A549 (cell line): ENCODE data around the gene PLEKHB1. TPM values are rescaled to one million over a fixed set of nuclear protein-coding genes. Genes with fewer than 3 reads are reported as not detected.

ENCODE experiments used
- ATAC-seq, 2 experiments: fragments of 200-7000 bp in 1 of 2; fragments of >200 bp in 1 of 2; cut with Nextera tagmentation in 1 of 2; cut with Tn5 transposase in 1 of 2; 3 replicates each; pipeline versions ENCODE4 v1.8.0 to v1.9.1; 2018 to 2020; ENCODE audit warnings: mild to moderate bottlenecking in 1 of 2, moderate library complexity in 1 of 2
- CTCF ChIA-PET: fragments of 300-600 bp; sonication (Branson Sonifier 250); formaldehyde crosslinking; extraction: SDS; loops from one replicate; lab custom pipeline; 2021; ENCODE audit warnings: antibody characterized with exemption, inconsistent platforms; lab: Yijun Ruan, JAX
- POLR2A ChIA-PET: fragments of 350-600 bp; formaldehyde crosslinking; extraction: SDS; loops from one replicate; lab custom pipeline; 2021; ENCODE audit warnings: antibody characterized with exemption, inconsistent platforms; lab: Yijun Ruan, JAX
- DNase-seq, 2 experiments: peaks; one replicate each; pipeline versions ENCODE4 v3.0.0 to v3.0.0-alpha.2; 2011 to 2016; ENCODE audit warnings: low read depth in 1 of 2, low spot score in 1 of 2
- FAIRE-seq: peaks from 2 replicates; lab custom pipeline; 2011; peaks lifted over from hg19 to GRCh38; lab: Jason Lieb, UNC
- H3K27ac ChIP-seq, 2 experiments: fragments of >200 bp; sonication (Bioruptor Twin); formaldehyde crosslinking; 3 replicates each; pipeline ENCODE4 v1.5.1; 2016 to 2017
- H3K4me1 ChIP-seq: fragments of >200 bp; sonication (Bioruptor Twin); formaldehyde crosslinking; 3 replicates; pipeline ENCODE4 v1.6.1; 2016
- H3K4me2 ChIP-seq: fragments of >200 bp; sonication (Bioruptor Twin); formaldehyde crosslinking; 3 replicates; pipeline ENCODE4 v1.6.1; 2016
- H3K4me3 ChIP-seq: fragments of >200 bp; sonication (Bioruptor Twin); formaldehyde crosslinking; 3 replicates; pipeline ENCODE4 v1.5.1; 2016
- H3K9me3 ChIP-seq: fragments of >200 bp; sonication (Bioruptor Twin); formaldehyde crosslinking; 3 replicates; pipeline ENCODE4 v1.6.1; 2016
- EHMT2 ChIP-seq: fragments of 200-600 bp; sonication (generic); IDR thresholded peaks from 2 replicates; pipeline ENCODE4 v1.6.1; 2016; ENCODE audit warnings: antibody characterized with exemption, low read depth, mild to moderate bottlenecking, moderate library complexity
- ELK1 ChIP-seq: fragments of 150-350 bp; IDR thresholded peaks from 2 replicates; pipeline ENCODE4 v1.6.1; 2014; ENCODE audit warnings: low read depth, mild to moderate bottlenecking, low read length
- FOSL2 ChIP-seq, 2 experiments: fragments of 450-650 bp in 1 of 2; fragments of >200 bp in 1 of 2; sonication (Bioruptor Twin) in 1 of 2; formaldehyde crosslinking; IDR thresholded peaks; 2 replicates each; pipeline versions ENCODE4 v1.5.0 to v1.6.1; 2016 to 2020; ENCODE audit warnings: mild to moderate bottlenecking in 1 of 2, moderate library complexity in 1 of 2
- FOXS1 ChIP-seq: fragments of 250-450 bp; sonication (Bioruptor Pico); IDR thresholded peaks from 2 replicates; pipeline ENCODE4 v1.5.0; 2020; ENCODE audit warnings: mild to moderate bottlenecking, moderate library complexity
- HDAC2 ChIP-seq: fragments of 200-600 bp; sonication (generic); IDR thresholded peaks from 2 replicates; pipeline ENCODE4 v1.6.1; 2016
- HOXA7 ChIP-seq: fragments of 250-450 bp; sonication (Bioruptor Pico); IDR thresholded peaks from 2 replicates; pipeline ENCODE4 v1.5.0; 2020; ENCODE audit warnings: mild to moderate bottlenecking, moderate library complexity
- HOXB13 ChIP-seq: fragments of 250-450 bp; sonication (Bioruptor Pico); IDR thresholded peaks from 2 replicates; pipeline ENCODE4 v1.5.0; 2020; ENCODE audit warnings: low read depth, mild to moderate bottlenecking, moderate library complexity
- HOXB5 ChIP-seq: fragments of 250-450 bp; sonication (Bioruptor Pico); IDR thresholded peaks from 2 replicates; pipeline ENCODE4 v1.5.0; 2020; ENCODE audit warnings: mild to moderate bottlenecking, moderate library complexity
- MAFK ChIP-seq: fragments of 450-650 bp; IDR thresholded peaks from 2 replicates; pipeline ENCODE4 v1.6.1; 2014; ENCODE audit not compliant: partially characterized antibody
- NFE2L2 ChIP-seq: fragments of 150-350 bp; conservative IDR thresholded peaks from 2 replicates; pipeline ENCODE4 v1.6.1; 2014; ENCODE audit warnings: low read length
- POLR2AphosphoS2 ChIP-seq: conservative IDR thresholded peaks from 2 replicates; pipeline ENCODE4 v1.6.1; 2012; ENCODE audit warnings: low read length, improper control_type of control experiment, inconsistent platforms
- RAD21 ChIP-seq, 2 experiments: fragments of >200 bp in 1 of 2; sonication (Bioruptor Twin) in 1 of 2; formaldehyde crosslinking in 1 of 2; IDR thresholded peaks in 1 of 2; conservative IDR thresholded peaks in 1 of 2; 2 replicates in 1 of 2; 3 replicates in 1 of 2; pipeline ENCODE4 v1.6.1; 2012 to 2018; ENCODE audit warnings: inconsistent platforms in 1 of 2
- RARB ChIP-seq: fragments of 250-450 bp; sonication (Bioruptor Pico); IDR thresholded peaks from 2 replicates; pipeline ENCODE4 v1.8.0; 2021; ENCODE audit warnings: mild to moderate bottlenecking, moderate library complexity
- RCOR1 ChIP-seq: fragments of 150-350 bp; IDR thresholded peaks from 2 replicates; pipeline ENCODE4 v1.6.1; 2014; ENCODE audit warnings: antibody characterized with exemption, low read length, low read depth
- RFX5 ChIP-seq: fragments of 450-650 bp; IDR thresholded peaks from 2 replicates; pipeline ENCODE4 v1.7.1; 2014; ENCODE audit warnings: antibody characterized with exemption, mild to moderate bottlenecking, moderate library complexity
- SREBF2 ChIP-seq: fragments of 450-650 bp; IDR thresholded peaks from 2 replicates; pipeline ENCODE4 v1.6.1; 2014; ENCODE audit warnings: mild to moderate bottlenecking, moderate library complexity
- TP53 ChIP-seq: fragments of 250-450 bp; sonication (Bioruptor Pico); IDR thresholded peaks from 2 replicates; pipeline ENCODE4 v1.5.0; 2021; ENCODE audit warnings: mild to moderate bottlenecking, moderate library complexity
- ZC3H11A ChIP-seq: fragments of 450-650 bp; IDR thresholded peaks from 2 replicates; pipeline ENCODE4 v1.6.1; 2014; ENCODE audit warnings: antibody characterized with exemption, mild to moderate bottlenecking
- ZNF302 ChIP-seq: fragments of 250-450 bp; sonication (Bioruptor Pico); IDR thresholded peaks from 2 replicates; pipeline ENCODE4 v1.9.0; 2021; ENCODE audit warnings: inconsistent platforms, mild to moderate bottlenecking, moderate library complexity
- WGBS: methylation state at CpG from one replicate; pipeline ENCODE4 v1.1.6; 2017; ENCODE audit errors: missing lambda C conversion rate; 5-methylcytosine and 5-hydroxymethylcytosine counted together
- polyA plus RNA-seq, 4 experiments: library from polyadenylated mRNA; depleted of rRNA in 3 of 4; stranded (reverse); fragments of >200 nt; fragmentation: RNase III in 1 of 4; extraction: RNeasy Plus Mini Kit Qiagen cat#74134 plus additional on column Dnase treatment in 1 of 4; gene quantifications; 2 replicates in 3 of 4; 3 replicates in 1 of 4; pipeline ENCODE4 v1.2.3, GENCODE V29; 2011 to 2017
- TF ChIP-seq, protein P1 (sequence below): IDR thresholded peaks from 2 replicates; pipeline ENCODE4 v1.6.1; 2012
- TF ChIP-seq, protein P2 (sequence below): fragments of >200 bp; sonication (Bioruptor Twin); formaldehyde crosslinking; IDR thresholded peaks from 3 replicates; pipeline ENCODE4 v1.5.1; 2016
- TF ChIP-seq, protein P3 (sequence below): IDR thresholded peaks from 2 replicates; pipeline ENCODE4 v1.6.1; 2012

The PLEKHB1 gene
- polyA plus RNA-seq, 2 of the 4 experiments (the other 2 are of a cell fraction), result 0.97 to 1.1 TPM

- Histone ChIP-seq H3K27ac (no peak overlapping the region), H3K9me3 (no peaks in the 10 kb centered on the region), H3K4me2 (no peak overlapping the region), H3K4me3 (no peak overlapping the region), H3K4me1 (no peaks in the 10 kb centered on the region)
- DNase-seq, result no peak
- WGBS, result 87% methylated on average over 4 of the region's 4 CpGs
- FAIRE-seq, result no peak
- TF ChIP-seq ELK1, result no peak
- no peak for TF ChIP-seq HOXB5 (CRISPR knock-in tag)
- TF ChIP-seq POLR2AphosphoS2, result no peak
- CTCF ChIA-PET, result interaction anchor here (0.8 to 1.5 kb wide), 2 partner anchors 8 to 48 kb away, joined by 3 read pairs; no protein-coding TSS in a partner anchor
- POLR2A ChIA-PET, result no interaction called here
- ATAC-seq, result no peak
These were observed 47.6 kb downstream of the PLEKHB1 start for GRCh38 chr11:73693899-73694525.

- TF ChIP-seq, protein P1, sequence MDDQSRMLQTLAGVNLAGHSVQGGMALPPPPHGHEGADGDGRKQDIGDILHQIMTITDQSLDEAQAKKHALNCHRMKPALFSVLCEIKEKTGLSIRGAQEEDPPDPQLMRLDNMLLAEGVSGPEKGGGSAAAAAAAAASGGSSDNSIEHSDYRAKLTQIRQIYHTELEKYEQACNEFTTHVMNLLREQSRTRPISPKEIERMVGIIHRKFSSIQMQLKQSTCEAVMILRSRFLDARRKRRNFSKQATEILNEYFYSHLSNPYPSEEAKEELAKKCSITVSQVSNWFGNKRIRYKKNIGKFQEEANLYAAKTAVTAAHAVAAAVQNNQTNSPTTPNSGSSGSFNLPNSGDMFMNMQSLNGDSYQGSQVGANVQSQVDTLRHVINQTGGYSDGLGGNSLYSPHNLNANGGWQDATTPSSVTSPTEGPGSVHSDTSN, result no peak
- TF ChIP-seq ZNF302 (no peak), FOXS1 (CRISPR knock-in tag) (no peak), RCOR1 (no peak), ZC3H11A (no peak), FOSL2 (IDR thresholded peaks at IDR 0.05) (no peak), FOSL2 (CRISPR knock-in tag; IDR thresholded peaks at IDR 0.05) (no peak), RARB (CRISPR knock-in tag) (no peak), NFE2L2 (no peak), MAFK (no peak), RFX5 (no peak), HOXA7 (CRISPR knock-in tag) (no peak), POLR2AphosphoS2 (no peak), HDAC2 (no peak), HOXB13 (CRISPR knock-in tag) (no peak), EHMT2 (no peak), RAD21 (conservative IDR thresholded peaks at IDR 0.05 in 1 of 2, IDR thresholded peaks at IDR 0.05 in 1 of 2) (no peak), TP53 (no peak), SREBF2 (no peak)
- TF ChIP-seq, protein P2, sequence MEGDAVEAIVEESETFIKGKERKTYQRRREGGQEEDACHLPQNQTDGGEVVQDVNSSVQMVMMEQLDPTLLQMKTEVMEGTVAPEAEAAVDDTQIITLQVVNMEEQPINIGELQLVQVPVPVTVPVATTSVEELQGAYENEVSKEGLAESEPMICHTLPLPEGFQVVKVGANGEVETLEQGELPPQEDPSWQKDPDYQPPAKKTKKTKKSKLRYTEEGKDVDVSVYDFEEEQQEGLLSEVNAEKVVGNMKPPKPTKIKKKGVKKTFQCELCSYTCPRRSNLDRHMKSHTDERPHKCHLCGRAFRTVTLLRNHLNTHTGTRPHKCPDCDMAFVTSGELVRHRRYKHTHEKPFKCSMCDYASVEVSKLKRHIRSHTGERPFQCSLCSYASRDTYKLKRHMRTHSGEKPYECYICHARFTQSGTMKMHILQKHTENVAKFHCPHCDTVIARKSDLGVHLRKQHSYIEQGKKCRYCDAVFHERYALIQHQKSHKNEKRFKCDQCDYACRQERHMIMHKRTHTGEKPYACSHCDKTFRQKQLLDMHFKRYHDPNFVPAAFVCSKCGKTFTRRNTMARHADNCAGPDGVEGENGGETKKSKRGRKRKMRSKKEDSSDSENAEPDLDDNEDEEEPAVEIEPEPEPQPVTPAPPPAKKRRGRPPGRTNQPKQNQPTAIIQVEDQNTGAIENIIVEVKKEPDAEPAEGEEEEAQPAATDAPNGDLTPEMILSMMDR, result no peak
- TF ChIP-seq, protein P3, sequence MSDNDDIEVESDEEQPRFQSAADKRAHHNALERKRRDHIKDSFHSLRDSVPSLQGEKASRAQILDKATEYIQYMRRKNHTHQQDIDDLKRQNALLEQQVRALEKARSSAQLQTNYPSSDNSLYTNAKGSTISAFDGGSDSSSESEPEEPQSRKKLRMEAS, result no peak
- H3K4me1 ChIP-seq, result no peaks in the 10 kb centered on the region
- no peak overlapping the region for H3K4me3 ChIP-seq
- H3K4me2 ChIP-seq, result no peak overlapping the region
- CTCF ChIA-PET, result interaction anchor here (1.1 kb wide), 2 partner anchors 33 to 226 kb away, joined by 3 read pairs; no protein-coding TSS in a partner anchor
- no peak for DNase-seq
- POLR2A ChIA-PET, result no interaction called here
- no peak for FAIRE-seq
- ATAC-seq, result no peak
- 100% methylated on average over 1 of the region's 1 CpG for WGBS
- H3K9me3 ChIP-seq, result no peaks in the 10 kb centered on the region
- no peak overlapping the region for H3K27ac ChIP-seq
These were observed 58.7 kb downstream of the PLEKHB1 start for GRCh38 chr11:73705053-73705452.
